ENCODE results near the gene COL28A1. TPM values are rescaled to one million over a fixed set of nuclear protein-coding genes. Genes with fewer than 3 reads are reported as not detected.
A peak's percentile ranks its signal among the peaks of the same experiment; 100 is the strongest.

The COL28A1 gene
- total RNA-seq, 1 donor, result 0.36 TPM

DNA sequence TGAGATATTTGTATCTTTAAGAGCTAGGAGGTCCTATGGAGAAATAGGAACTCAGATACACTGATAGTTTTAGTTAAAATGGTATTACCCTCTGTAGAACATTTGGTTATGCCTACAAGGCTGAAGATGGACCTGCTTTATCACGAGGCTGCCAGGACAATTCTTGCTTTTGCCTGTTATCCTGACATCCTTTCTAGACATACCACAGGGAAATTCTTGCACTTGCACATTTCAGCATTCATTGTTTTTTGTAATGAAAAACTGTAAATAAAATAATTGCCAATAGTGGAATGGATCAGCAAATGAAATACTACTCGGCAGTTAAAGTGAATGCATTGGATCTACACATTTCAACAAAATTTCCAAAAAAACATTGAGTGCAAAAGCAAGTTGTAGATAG, 9.7 kb downstream of the COL28A1 start:
- Histone ChIP-seq H3K9me3 (ENCODE audit: low read depth, low read length) (no peaks in the 10 kb centered on the region), H4K20me1 (ENCODE audit: insufficient read depth, low read length) (no peaks in the 10 kb centered on the region), H3K4me1 (ENCODE audit: insufficient read depth, low read length) (peaks cover 12% of the 10 kb centered on the region), H2AFZ (ENCODE audit: low read length) (no peak overlapping the region), H3K4me2 (ENCODE audit: insufficient read depth, low read length) (no peak overlapping the region), H3K27ac (ENCODE audit: low read depth, low read length) (no peak overlapping the region), H3K4me3 (ENCODE audit: insufficient read depth, low read length) (no peak overlapping the region), H3K27me3 (ENCODE audit: insufficient read depth, low read length) (no peaks in the 10 kb centered on the region), H3K36me3 (ENCODE audit: insufficient read depth, low read length) (no peaks in the 10 kb centered on the region), H3K79me2 (ENCODE audit: insufficient read depth, low read length) (no peaks in the 10 kb centered on the region)
- DNase-seq (ENCODE audit: insufficient read length, low spot score, missing footprints), result no peak
- TF ChIP-seq, protein P1, sequence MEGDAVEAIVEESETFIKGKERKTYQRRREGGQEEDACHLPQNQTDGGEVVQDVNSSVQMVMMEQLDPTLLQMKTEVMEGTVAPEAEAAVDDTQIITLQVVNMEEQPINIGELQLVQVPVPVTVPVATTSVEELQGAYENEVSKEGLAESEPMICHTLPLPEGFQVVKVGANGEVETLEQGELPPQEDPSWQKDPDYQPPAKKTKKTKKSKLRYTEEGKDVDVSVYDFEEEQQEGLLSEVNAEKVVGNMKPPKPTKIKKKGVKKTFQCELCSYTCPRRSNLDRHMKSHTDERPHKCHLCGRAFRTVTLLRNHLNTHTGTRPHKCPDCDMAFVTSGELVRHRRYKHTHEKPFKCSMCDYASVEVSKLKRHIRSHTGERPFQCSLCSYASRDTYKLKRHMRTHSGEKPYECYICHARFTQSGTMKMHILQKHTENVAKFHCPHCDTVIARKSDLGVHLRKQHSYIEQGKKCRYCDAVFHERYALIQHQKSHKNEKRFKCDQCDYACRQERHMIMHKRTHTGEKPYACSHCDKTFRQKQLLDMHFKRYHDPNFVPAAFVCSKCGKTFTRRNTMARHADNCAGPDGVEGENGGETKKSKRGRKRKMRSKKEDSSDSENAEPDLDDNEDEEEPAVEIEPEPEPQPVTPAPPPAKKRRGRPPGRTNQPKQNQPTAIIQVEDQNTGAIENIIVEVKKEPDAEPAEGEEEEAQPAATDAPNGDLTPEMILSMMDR (IDR thresholded peaks at IDR 0.05; ENCODE audit: extremely low read depth, low read depth, low read length), result no peak

DNA sequence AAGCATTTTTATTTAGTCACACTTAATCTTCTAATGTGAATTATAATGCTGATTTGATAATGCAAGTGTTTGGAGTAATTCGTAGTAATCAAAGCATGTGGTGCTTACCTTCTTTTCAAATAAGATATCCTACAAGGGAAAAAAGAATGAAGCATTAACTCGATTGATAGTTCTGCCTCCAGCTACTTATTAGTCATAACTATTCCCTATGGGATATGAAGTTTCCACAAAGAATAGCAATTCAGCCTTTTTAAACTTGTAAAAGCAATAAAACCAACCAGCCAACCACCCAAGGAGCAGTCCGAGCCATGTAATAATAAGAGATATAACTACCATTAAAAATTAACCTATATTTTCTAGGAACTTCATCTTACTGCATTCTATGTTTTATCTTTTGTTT, 11.6 kb downstream of the COL28A1 start:
- Histone ChIP-seq H3K4me2 (ENCODE audit: insufficient read depth, low read length) (no peak overlapping the region), H3K9me3 (ENCODE audit: low read depth, low read length) (no peaks in the 10 kb centered on the region), H3K36me3 (ENCODE audit: insufficient read depth, low read length) (no peaks in the 10 kb centered on the region), H3K79me2 (ENCODE audit: insufficient read depth, low read length) (no peaks in the 10 kb centered on the region), H2AFZ (ENCODE audit: low read length) (no peak overlapping the region), H3K27ac (ENCODE audit: low read depth, low read length) (no peak overlapping the region), H4K20me1 (ENCODE audit: insufficient read depth, low read length) (no peaks in the 10 kb centered on the region), H3K27me3 (ENCODE audit: insufficient read depth, low read length) (no peaks in the 10 kb centered on the region), H3K4me1 (ENCODE audit: insufficient read depth, low read length) (peaks cover 12% of the 10 kb centered on the region), H3K4me3 (ENCODE audit: insufficient read depth, low read length) (no peak overlapping the region)
- TF ChIP-seq, protein P1 (IDR thresholded peaks at IDR 0.05; ENCODE audit: extremely low read depth, low read depth, low read length), result no peak
- peak; percentile 90 for DNase-seq (ENCODE audit: insufficient read length, low spot score, missing footprints)

DNA sequence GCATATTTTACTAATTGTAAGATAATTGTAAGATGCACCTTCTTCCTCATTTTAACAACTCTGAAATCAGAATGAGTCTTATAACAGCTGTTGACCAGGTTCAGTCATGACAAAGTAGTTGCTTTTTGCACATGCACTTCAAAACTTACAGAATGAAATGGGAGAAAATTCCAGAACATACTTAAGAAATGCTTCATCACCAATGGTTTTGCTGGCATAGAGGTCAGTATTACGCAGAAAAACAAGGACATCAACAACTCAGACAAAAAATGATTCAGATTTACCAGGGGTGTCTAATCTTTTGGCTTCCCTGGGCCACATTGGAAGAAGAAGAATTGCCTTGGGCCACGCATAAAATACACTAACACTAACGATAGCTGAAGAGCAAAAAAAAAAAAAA, 13.3 kb downstream of the COL28A1 start:
- Histone ChIP-seq H3K27ac (ENCODE audit: low read depth, low read length) (no peak overlapping the region), H4K20me1 (ENCODE audit: insufficient read depth, low read length) (no peaks in the 10 kb centered on the region), H3K36me3 (ENCODE audit: insufficient read depth, low read length) (no peaks in the 10 kb centered on the region), H3K79me2 (ENCODE audit: insufficient read depth, low read length) (no peaks in the 10 kb centered on the region), H3K9me3 (ENCODE audit: low read depth, low read length) (no peaks in the 10 kb centered on the region), H2AFZ (ENCODE audit: low read length) (no peak overlapping the region), H3K4me2 (ENCODE audit: insufficient read depth, low read length) (no peak overlapping the region), H3K27me3 (ENCODE audit: insufficient read depth, low read length) (no peaks in the 10 kb centered on the region), H3K4me3 (ENCODE audit: insufficient read depth, low read length) (no peak overlapping the region), H3K4me1 (ENCODE audit: insufficient read depth, low read length) (peaks cover 12% of the 10 kb centered on the region)
- DNase-seq (ENCODE audit: insufficient read length, low spot score, missing footprints), result peak; percentile 21
- TF ChIP-seq, protein P1 (IDR thresholded peaks at IDR 0.05; ENCODE audit: extremely low read depth, low read depth, low read length), result no peak

DNA sequence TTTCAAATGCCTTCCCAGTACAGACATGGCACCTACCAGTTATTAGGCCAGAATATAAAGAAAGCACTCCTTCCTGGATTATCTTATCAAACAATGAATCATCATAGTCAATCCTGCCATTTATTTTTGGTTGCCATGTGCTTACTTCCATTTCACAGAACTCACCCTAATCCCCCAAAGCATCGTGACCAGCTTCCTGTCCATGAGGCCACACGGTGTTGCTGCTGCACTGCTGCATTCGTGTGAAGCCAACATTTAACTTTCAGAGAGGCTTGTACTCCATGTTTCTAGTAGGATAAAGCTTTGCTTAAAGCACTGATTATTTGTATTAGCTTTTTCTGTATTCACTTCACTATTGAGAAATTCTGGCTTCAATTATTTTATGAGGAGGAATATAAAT, 14.4 kb downstream of the COL28A1 start:
- no peaks in the 10 kb centered on the region for H3K9me3 ChIP-seq (ENCODE audit: low read depth, low read length)
- peak; percentile 38 for DNase-seq (ENCODE audit: insufficient read length, low spot score, missing footprints)
- peaks cover 12% of the 10 kb centered on the region for H3K4me1 ChIP-seq (ENCODE audit: insufficient read depth, low read length)
- H3K4me3 ChIP-seq (ENCODE audit: insufficient read depth, low read length), result no peak overlapping the region
- H3K27ac ChIP-seq (ENCODE audit: low read depth, low read length), result no peak overlapping the region
- TF ChIP-seq, protein P1 (IDR thresholded peaks at IDR 0.05; ENCODE audit: extremely low read depth, low read depth, low read length), result no peak
- H2AFZ ChIP-seq (ENCODE audit: low read length), result peak overlapping the region; percentile 13
- no peak overlapping the region for H3K4me2 ChIP-seq (ENCODE audit: insufficient read depth, low read length)
- no peaks in the 10 kb centered on the region for H4K20me1 ChIP-seq (ENCODE audit: insufficient read depth, low read length)
- no peaks in the 10 kb centered on the region for H3K79me2 ChIP-seq (ENCODE audit: insufficient read depth, low read length)
- H3K36me3 ChIP-seq (ENCODE audit: insufficient read depth, low read length), result no peaks in the 10 kb centered on the region
- H3K27me3 ChIP-seq (ENCODE audit: insufficient read depth, low read length), result no peaks in the 10 kb centered on the region
